SU-DHL-6 (cell line): ENCODE data around the gene BNC1.

Experiments used
- H2AFZ ChIP-seq: fragments of 200-600 bp; sonication (generic); 2 replicates; pipeline ENCODE4 v1.6.1; 2014; ENCODE audit warnings: low read depth, mild to moderate bottlenecking, moderate library complexity, mixed read lengths, antibody characterized with exemption, low read length; ENCODE audit not compliant: severe bottlenecking
- H3F3A ChIP-seq: fragments of 200-600 bp; shearing (Covaris generic); 2 replicates; pipeline ENCODE4 v1.6.0; 2016; ENCODE audit warnings: antibody characterized with exemption, mild to moderate bottlenecking; ENCODE audit not compliant: insufficient read depth
- H3K27ac ChIP-seq: fragments of 200-600 bp; sonication (generic); 2 replicates; pipeline ENCODE4 v1.5.1; 2016; ENCODE audit warnings: low read depth, mild to moderate bottlenecking, low read length, moderate library complexity, mixed read lengths
- H3K27me3 ChIP-seq: fragments of 200-600 bp; sonication (generic), shearing (Covaris generic); 2 replicates; pipeline ENCODE4 v1.6.0; 2014; ENCODE audit warnings: mild to moderate bottlenecking, low read length
- H3K36me3 ChIP-seq: fragments of 200-600 bp; sonication (generic); 2 replicates; pipeline ENCODE4 v1.6.1; 2014; ENCODE audit warnings: mild to moderate bottlenecking, low read length, mixed read lengths
- H3K4me2 ChIP-seq: fragments of 300-600, 200-600 bp; shearing (Covaris generic), sonication (generic); 2 replicates; pipeline ENCODE4 v1.6.0; 2014; ENCODE audit warnings: low read length, low read depth, mild to moderate bottlenecking; ENCODE audit not compliant: poor library complexity, severe bottlenecking
- H3K4me3 ChIP-seq: fragments of 200-600 bp; sonication (generic); 2 replicates; pipeline ENCODE4 v1.5.1; 2014; ENCODE audit warnings: antibody characterized with exemption, low read length, mild to moderate bottlenecking, mixed read lengths; ENCODE audit not compliant: insufficient read depth, poor library complexity, severe bottlenecking
- H3K79me2 ChIP-seq: fragments of 200-600 bp; sonication (generic); 2 replicates; pipeline ENCODE4 v1.6.1; 2014; ENCODE audit warnings: mild to moderate bottlenecking, low read length, moderate library complexity; ENCODE audit not compliant: insufficient read depth
- H3K9ac ChIP-seq: fragments of 200-600 bp; sonication (generic); 2 replicates; pipeline ENCODE4 v1.7.0; 2014; ENCODE audit warnings: mild to moderate bottlenecking, low read length
- H3K9me2 ChIP-seq: fragments of 200-600 bp; sonication (generic); replicated peaks from 2 replicates; pipeline ENCODE4 v1.6.1; 2014; ENCODE audit warnings: low read length; ENCODE audit not compliant: insufficient read depth
- H3K9me3 ChIP-seq: fragments of 200-600 bp; sonication (generic); 2 replicates; pipeline ENCODE4 v1.6.1; 2014; ENCODE audit warnings: low read length, mixed read lengths; ENCODE audit not compliant: insufficient read depth
- H4K20me1 ChIP-seq: fragments of 200-600 bp; sonication (generic); 2 replicates; pipeline ENCODE4 v1.6.1; 2014; ENCODE audit warnings: low read depth, mild to moderate bottlenecking, antibody characterized with exemption, low read length, moderate library complexity, mixed read lengths
- EZH2phosphoT487 ChIP-seq: fragments of 200-600 bp; sonication (generic), shearing (Covaris generic); conservative IDR thresholded peaks from 2 replicates; pipeline ENCODE4 v1.6.1; 2018; ENCODE audit warnings: mild to moderate bottlenecking, antibody characterized with exemption, low read length, moderate library complexity, mixed read lengths
- TF ChIP-seq, protein P1 (sequence below): fragments of 200-600 bp; sonication (generic); IDR thresholded peaks from one replicate; pipeline ENCODE4 v1.5.1; 2017; ENCODE audit warnings: antibody characterized with exemption, mild to moderate bottlenecking, low read length, moderate library complexity; ENCODE audit not compliant: insufficient read depth, poor library complexity, severe bottlenecking

The BNC1 gene

DNA sequence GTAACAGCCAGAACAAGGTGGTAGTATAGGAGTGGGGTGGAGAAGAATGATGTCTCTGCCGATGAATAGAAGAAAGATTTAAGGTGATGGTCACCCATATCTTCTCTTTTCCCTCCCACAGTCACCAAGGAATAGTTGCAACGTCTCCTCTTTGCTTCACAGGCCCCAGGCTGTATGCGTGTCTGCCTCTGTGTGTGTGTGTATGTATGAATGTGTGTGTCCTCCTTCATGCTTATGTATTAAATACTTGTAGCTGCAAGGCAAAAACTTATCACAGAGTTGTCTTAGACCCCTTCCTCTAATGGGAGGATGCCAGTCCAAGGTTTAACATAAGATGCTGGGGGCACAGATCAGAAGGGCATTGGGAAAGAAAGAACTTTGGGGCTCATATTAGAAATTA lies 19.1 kb upstream of the BNC1 start:
- TF ChIP-seq, protein P1, sequence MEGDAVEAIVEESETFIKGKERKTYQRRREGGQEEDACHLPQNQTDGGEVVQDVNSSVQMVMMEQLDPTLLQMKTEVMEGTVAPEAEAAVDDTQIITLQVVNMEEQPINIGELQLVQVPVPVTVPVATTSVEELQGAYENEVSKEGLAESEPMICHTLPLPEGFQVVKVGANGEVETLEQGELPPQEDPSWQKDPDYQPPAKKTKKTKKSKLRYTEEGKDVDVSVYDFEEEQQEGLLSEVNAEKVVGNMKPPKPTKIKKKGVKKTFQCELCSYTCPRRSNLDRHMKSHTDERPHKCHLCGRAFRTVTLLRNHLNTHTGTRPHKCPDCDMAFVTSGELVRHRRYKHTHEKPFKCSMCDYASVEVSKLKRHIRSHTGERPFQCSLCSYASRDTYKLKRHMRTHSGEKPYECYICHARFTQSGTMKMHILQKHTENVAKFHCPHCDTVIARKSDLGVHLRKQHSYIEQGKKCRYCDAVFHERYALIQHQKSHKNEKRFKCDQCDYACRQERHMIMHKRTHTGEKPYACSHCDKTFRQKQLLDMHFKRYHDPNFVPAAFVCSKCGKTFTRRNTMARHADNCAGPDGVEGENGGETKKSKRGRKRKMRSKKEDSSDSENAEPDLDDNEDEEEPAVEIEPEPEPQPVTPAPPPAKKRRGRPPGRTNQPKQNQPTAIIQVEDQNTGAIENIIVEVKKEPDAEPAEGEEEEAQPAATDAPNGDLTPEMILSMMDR: no peak
- TF ChIP-seq EZH2phosphoT487: no peak
- Histone ChIP-seq H3K9ac (no peak overlapping the region), H3K9me2 (no peaks in the 10 kb centered on the region), H3F3A (no peaks in the 10 kb centered on the region), H3K36me3 (no peaks in the 10 kb centered on the region), H3K79me2 (no peaks in the 10 kb centered on the region), H4K20me1 (no peaks in the 10 kb centered on the region), H3K27me3 (no peaks in the 10 kb centered on the region), H3K27ac (no peak overlapping the region), H2AFZ (no peak overlapping the region), H3K9me3 (no peaks in the 10 kb centered on the region), H3K4me2 (no peak overlapping the region), H3K4me3 (no peak overlapping the region)

- H4K20me1 ChIP-seq: no peaks in the 10 kb centered on the region
- H3K9me2 ChIP-seq: no peaks in the 10 kb centered on the region
- no peak overlapping the region for H3K4me2 ChIP-seq
- no peaks in the 10 kb centered on the region for H3F3A ChIP-seq
- H3K79me2 ChIP-seq: no peaks in the 10 kb centered on the region
- no peak for TF ChIP-seq EZH2phosphoT487
- TF ChIP-seq, protein P1: no peak
- no peak overlapping the region for H3K4me3 ChIP-seq
- no peak overlapping the region for H2AFZ ChIP-seq
- H3K27ac ChIP-seq: no peak overlapping the region
- H3K36me3 ChIP-seq: no peaks in the 10 kb centered on the region
- H3K27me3 ChIP-seq: no peaks in the 10 kb centered on the region
- no peak overlapping the region for H3K9ac ChIP-seq
- no peaks in the 10 kb centered on the region for H3K9me3 ChIP-seq
Observed at GRCh38 chr15:83300826-83301225, 16.4 kb upstream of the BNC1 start.

- Histone ChIP-seq H3K4me2 (no peak overlapping the region), H3K27me3 (no peaks in the 10 kb centered on the region), H3K9me2 (no peaks in the 10 kb centered on the region), H4K20me1 (no peaks in the 10 kb centered on the region), H3K36me3 (no peaks in the 10 kb centered on the region), H3K27ac (no peak overlapping the region), H3F3A (no peaks in the 10 kb centered on the region), H3K79me2 (no peaks in the 10 kb centered on the region), H3K9ac (no peak overlapping the region), H2AFZ (no peak overlapping the region), H3K9me3 (no peaks in the 10 kb centered on the region), H3K4me3 (no peak overlapping the region)
- TF ChIP-seq EZH2phosphoT487: no peak
- TF ChIP-seq, protein P1: no peak
Observed at GRCh38 chr15:83299462-83299861, 15.0 kb upstream of the BNC1 start.

DNA sequence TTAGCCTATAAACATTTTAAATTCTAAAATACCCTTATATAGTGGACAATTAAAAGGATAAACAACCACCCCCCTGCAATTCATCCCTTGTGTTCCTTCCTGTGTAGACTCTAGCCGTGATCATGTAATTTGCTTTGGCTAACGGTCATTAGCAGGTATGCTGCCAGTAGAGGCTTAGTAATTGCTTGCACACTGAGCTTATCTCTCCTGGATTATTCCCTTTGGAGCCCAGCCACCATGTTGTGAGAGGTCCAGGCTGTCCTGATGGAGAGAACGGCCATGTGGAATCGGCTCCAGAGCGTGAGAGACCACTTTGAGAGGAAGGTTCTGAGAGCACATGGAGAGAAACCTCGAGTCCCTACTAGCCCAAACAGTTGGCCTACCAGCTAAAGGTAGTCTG lies 11.0 kb upstream of the BNC1 start:
- Histone ChIP-seq H3K9me3 (no peaks in the 10 kb centered on the region), H3K27ac (no peak overlapping the region), H3F3A (no peaks in the 10 kb centered on the region), H3K4me3 (no peak overlapping the region), H3K79me2 (no peaks in the 10 kb centered on the region), H3K4me2 (no peak overlapping the region), H3K9ac (no peak overlapping the region), H4K20me1 (no peaks in the 10 kb centered on the region), H3K9me2 (no peaks in the 10 kb centered on the region), H3K36me3 (no peaks in the 10 kb centered on the region), H3K27me3 (no peaks in the 10 kb centered on the region), H2AFZ (no peak overlapping the region)
- TF ChIP-seq, protein P1: no peak
- TF ChIP-seq EZH2phosphoT487: no peak
